ENCODE measurements around the gene GADD45G. TPM values are rescaled to one million over a fixed set of nuclear protein-coding genes. Genes with fewer than 3 reads are reported as not detected.

GADD45G gene
- 100 to 1,000 TPM in 1 of 2 donors, 10 to 100 TPM in 1; 80.0 to 294 TPM for total RNA-seq

DNA sequence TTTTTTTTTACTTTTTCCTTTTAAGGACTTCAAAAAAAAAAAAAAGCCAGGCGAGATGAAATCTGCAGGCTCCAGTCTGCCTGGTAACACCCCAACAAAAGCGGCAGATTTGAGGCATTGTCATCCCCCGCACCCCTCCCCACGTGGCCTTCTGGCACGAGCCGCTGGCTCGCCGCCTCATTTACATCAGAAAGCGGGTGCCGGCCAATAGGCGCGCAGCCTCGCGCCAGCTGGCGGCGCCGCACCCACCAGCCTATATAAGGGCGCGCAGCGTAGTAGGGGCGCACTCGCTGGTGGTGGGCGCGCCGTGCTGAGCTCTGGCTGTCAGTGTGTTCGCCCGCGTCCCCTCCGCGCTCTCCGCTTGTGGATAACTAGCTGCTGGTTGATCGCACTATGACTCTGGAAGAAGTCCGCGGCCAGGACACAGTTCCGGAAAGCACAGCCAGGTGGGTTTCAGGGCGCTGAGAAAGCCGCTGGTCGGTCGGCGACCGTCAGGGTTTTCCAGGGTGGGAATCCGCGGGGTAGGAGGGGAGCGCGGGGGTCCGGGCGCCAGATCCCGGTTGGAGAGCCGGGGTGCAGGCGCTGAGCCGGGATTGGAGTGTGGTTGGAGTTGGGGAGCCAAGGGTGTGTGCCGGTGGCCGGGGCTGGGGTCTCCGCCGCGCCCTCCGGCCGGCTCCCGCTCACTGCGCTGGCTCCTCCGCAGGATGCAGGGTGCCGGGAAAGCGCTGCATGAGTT, at the start of gene GADD45G:
GADD45G (plus strand) TSS at position 284 of the 736 bp plus-strand sequence; CDS start at position 394, 110 bp downstream.
- Histone ChIP-seq H3K36me3 (peaks cover 20% of the 10 kb centered on the region), H3K27me3 (no peaks in the 10 kb centered on the region), H3K4me1 (peaks cover 0 to 41% of the 10 kb centered on the region in 2 donors), H3K4me3 (peak within 1 kb of the TSS; percentile 79 to 84), H3K27ac (peak within 1 kb of the TSS; percentile 95 to 97), H3K9me3 (no peaks in the 10 kb centered on the region)
- DNase-seq (ENCODE audit: low spot score), result peak; percentile 95
- TF ChIP-seq, protein P1, sequence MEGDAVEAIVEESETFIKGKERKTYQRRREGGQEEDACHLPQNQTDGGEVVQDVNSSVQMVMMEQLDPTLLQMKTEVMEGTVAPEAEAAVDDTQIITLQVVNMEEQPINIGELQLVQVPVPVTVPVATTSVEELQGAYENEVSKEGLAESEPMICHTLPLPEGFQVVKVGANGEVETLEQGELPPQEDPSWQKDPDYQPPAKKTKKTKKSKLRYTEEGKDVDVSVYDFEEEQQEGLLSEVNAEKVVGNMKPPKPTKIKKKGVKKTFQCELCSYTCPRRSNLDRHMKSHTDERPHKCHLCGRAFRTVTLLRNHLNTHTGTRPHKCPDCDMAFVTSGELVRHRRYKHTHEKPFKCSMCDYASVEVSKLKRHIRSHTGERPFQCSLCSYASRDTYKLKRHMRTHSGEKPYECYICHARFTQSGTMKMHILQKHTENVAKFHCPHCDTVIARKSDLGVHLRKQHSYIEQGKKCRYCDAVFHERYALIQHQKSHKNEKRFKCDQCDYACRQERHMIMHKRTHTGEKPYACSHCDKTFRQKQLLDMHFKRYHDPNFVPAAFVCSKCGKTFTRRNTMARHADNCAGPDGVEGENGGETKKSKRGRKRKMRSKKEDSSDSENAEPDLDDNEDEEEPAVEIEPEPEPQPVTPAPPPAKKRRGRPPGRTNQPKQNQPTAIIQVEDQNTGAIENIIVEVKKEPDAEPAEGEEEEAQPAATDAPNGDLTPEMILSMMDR (IDR thresholded peaks at IDR 0.05), result no peak

- Histone ChIP-seq H3K27ac (no peak overlapping the region), H3K4me3 (no peak overlapping the region)
- TF ChIP-seq, protein P1 (IDR thresholded peaks at IDR 0.05), result no peak
These were observed 49.8 kb upstream of the GADD45G start for GRCh38 chr9:89555036-89555415.

GRCh38 chr9:89555451-89556375, 49.1 kb upstream of the GADD45G start:
- Histone ChIP-seq H3K27me3 (no peaks in the 10 kb centered on the region), H3K36me3 (no peaks in the 10 kb centered on the region), H3K4me3 (no peak overlapping the region), H3K27ac (no peak overlapping the region), H3K9me3 (no peaks in the 10 kb centered on the region), H3K4me1 (peaks cover 0 to 3% of the 10 kb centered on the region in 2 donors)
- TF ChIP-seq, protein P1 (IDR thresholded peaks at IDR 0.05), result no peak
- no peak for DNase-seq (ENCODE audit: low spot score)

More at GRCh38 chr9:89555036-89555415, 49.8 kb upstream of the GADD45G start:
- DNase-seq (ENCODE audit: low spot score), result no peak
- Histone ChIP-seq H3K4me1 (peaks cover 0 to 3% of the 10 kb centered on the region in 2 donors), H3K36me3 (no peaks in the 10 kb centered on the region), H3K9me3 (no peaks in the 10 kb centered on the region), H3K27me3 (no peaks in the 10 kb centered on the region)

DNA sequence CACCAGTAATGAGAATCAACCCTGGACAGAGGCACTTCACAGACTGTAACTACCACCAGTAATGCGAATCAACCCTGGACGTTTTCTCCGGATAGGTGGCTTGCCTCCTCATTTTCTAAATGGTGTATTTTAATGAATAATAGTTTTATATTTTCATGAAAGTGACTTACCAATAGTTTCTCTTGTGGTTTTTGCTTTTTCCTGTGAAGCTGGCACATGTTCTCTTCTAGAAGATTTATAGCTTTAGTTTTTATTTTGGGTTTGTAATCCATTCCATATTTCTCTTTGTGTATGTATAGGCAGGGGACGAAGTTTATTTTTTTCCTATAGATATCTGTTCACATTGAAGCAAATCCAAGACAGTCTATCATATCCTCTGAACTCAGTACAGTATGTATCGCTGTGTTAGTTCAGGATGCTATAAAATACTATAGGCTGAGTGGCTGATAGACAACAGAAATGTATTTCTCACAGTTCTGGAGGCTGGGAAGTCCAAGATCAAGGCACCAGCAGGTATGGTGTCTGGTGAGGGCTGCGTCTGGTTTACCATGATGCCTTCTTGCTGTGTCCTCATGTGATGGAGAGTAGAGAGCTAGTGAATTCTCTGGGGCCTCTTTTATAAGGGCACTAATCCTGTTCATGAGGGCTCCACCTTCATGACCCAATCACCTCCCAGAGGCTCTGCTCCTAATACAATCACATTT, 46.5 kb upstream of the GADD45G start:
- Histone ChIP-seq H3K27me3 (no peaks in the 10 kb centered on the region), H3K27ac (no peak overlapping the region), H3K4me3 (no peak overlapping the region), H3K36me3 (no peaks in the 10 kb centered on the region), H3K4me1 (peaks cover 0 to 3% of the 10 kb centered on the region in 2 donors), H3K9me3 (no peaks in the 10 kb centered on the region)
- peak; percentile 23 for DNase-seq (ENCODE audit: low spot score)
- TF ChIP-seq, protein P1 (IDR thresholded peaks at IDR 0.05), result no peak

DNA sequence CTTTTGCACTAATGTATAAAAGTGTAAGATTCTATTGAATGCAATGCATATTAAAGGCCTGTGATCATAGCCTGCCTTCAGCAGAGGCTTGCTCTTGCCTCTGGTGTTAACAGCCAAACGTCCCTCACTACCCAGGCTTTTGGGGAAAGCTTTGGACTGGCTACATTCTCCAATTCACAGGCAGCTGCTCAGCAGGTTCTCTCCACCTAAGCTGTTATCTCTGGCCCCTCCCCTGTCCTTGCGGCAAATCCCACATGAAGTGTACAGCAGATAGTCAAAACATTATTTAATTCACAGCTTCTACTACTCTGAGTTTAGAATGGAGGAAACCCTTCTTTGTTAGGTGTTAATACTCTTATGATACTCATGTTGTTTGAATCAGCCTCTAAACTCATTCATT, 45.9 kb upstream of the GADD45G start:
- TF ChIP-seq, protein P1 (IDR thresholded peaks at IDR 0.05), result no peak
- H3K9me3 ChIP-seq, result no peaks in the 10 kb centered on the region
- H3K27me3 ChIP-seq, result no peaks in the 10 kb centered on the region
- peak; percentile 28 for DNase-seq (ENCODE audit: low spot score)
- H3K4me3 ChIP-seq, result no peak overlapping the region
- no peaks in the 10 kb centered on the region for H3K36me3 ChIP-seq
- H3K4me1 ChIP-seq, result peaks cover 0 to 3% of the 10 kb centered on the region in 2 donors
- no peak overlapping the region for H3K27ac ChIP-seq
